MV-4-11 (cell line): ENCODE data around the gene PARVB.
"Not testable (repeated sequence)": the region's sequence is repeated elsewhere in the genome, so short reads cannot be mapped to it uniquely, and the experiment has no call there.

Experiments
- DNase-seq: peaks from one replicate; lab custom pipeline; 2025; lab: John Stamatoyannopoulos, UW

Gene PARVB

DNA sequence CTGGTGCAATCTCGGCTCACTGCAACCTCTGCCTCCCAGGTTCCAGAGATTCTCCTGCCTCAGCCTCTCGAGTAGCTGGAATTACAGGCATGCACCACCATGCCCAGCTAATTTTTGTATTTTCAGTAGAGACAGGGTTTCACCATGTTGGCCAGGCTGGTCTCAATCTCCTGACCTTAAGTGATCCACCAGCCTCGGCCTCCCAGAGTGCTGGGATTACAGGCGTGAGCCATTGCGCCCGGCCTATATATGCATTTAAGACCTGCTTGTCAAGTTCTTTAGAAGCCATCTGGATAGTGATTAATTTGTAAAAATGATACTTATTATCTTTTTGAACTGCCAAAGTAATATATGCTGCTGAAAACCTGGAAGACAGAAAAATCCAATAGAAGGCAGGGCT lies 86.6 kb downstream of the PARVB start:
- DNase-seq = not testable (repeated sequence)

DNA sequence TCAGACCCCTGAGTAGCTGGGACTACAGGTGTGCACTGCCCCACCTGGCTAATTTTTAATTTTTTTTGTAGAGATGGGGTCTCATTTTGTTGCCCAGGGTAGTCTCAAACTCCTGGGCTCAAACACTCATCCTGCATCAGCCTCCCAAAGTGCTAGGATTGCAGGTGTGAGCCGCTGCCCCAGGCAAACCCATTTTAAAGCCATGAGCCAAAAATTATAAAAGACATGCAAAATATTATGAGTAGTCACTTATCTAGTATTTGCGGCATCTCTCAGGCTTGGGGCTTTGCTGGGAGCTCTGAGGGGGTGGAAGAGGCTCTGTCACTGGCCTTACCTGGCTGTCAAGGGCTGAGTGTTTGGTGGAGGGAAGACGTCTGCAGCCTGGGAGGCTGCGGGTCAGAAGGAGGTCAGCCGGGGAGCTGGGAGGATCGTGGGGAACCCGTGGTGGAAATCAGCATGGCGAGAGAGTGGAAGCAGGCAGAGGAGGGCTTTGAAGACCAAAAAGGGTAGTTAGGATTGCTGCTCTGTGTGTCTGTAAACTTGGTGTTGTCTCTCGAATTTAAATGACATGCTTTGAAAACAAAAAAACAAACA lies 87.6 kb downstream of the PARVB start:
- DNase-seq = no peak

DNA sequence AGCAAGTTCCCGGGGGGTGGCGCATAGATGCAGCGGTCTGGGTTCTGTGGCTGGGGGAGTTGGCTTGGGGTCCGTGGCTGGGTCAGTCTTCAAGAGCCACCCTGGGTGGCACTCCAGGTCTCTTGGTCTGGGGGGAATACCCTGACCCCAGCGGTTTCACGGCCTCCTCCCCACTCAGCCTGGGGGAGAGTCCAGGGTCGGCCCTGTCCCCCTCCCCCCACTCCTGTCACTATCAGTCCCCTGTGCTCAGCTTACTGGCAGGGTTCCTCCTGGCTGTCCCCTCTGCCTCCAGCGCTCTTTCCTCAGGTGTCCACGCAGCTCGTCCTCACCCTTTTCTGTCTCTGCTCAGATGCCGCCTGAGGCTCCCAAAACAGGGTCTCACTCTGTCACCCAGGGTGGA lies 88.1 kb downstream of the PARVB start:
- DNase-seq = no peak

DNA sequence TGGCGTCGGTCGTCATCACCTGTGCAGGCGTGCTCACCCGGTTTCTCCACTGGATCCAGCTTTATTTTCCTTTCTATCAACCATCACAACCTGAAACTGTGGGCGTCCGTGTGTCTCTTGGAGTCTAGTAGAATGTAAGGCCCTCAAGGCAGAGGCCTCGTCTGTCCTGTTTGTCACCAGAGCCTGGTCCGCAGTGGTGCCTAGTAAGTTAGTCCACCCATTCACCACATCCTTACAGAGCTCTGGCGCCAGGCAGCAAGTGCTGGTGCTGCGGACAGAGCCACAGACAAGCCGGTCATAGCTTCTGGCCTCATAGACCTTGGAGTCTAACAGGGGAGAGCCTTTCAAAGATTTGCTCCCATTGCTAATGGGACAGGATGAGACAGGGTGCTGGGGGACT lies 92.2 kb downstream of the PARVB start:
- DNase-seq = no peak

GRCh38 chr22:44116755-44117684 lies 92.9 kb downstream of the PARVB start:
- no peak for DNase-seq

- no peak for DNase-seq
Measured at GRCh38 chr22:44117746-44118145, 93.6 kb downstream of the PARVB start.

GRCh38 chr22:44118645-44119315 lies 94.7 kb downstream of the PARVB start:
- no peak for DNase-seq

GRCh38 chr22:44119669-44120313 lies 95.7 kb downstream of the PARVB start:
- DNase-seq = no peak

- DNase-seq = no peak
Measured at GRCh38 chr22:44120314-44120704, 96.2 kb downstream of the PARVB start.

DNA sequence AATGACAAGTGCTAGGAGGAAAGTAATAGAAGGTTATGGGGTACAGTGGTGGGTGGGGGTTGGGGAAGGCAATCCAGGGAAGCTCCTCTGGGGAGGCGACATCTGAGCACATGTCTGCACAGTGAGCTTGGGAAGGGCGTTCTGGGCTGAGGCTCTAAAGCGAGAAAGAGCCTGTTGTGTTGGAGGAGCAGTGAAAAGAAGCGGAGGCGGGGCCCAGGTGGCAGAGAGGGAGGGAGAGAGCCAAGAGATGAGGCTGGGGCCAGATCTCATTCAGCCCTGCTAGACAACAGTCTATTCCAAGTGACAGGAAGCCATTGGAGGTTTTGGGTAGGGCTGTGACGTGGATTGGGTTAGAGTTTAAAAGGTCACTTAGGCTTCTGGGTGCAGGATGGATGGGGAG lies 101.3 kb downstream of the PARVB start:
- DNase-seq = no peak

- DNase-seq = no peak
Measured at GRCh38 chr22:44126807-44127206, 102.7 kb downstream of the PARVB start.

- DNase-seq = peak; percentile 74
Measured at GRCh38 chr22:44127356-44127755, 103.3 kb downstream of the PARVB start.

- peak; percentile 79 for DNase-seq
Measured at GRCh38 chr22:44128958-44129618, 105.0 kb downstream of the PARVB start.

GRCh38 chr22:44129619-44129976 lies 105.5 kb downstream of the PARVB start:
- peak; percentile 36 for DNase-seq

- no peak for DNase-seq
Measured at GRCh38 chr22:44130076-44130711, 106.1 kb downstream of the PARVB start.

GRCh38 chr22:44131412-44131811 lies 107.3 kb downstream of the PARVB start:
- DNase-seq = no peak

- no peak for DNase-seq
Measured at GRCh38 chr22:44131989-44132685, 108.0 kb downstream of the PARVB start.

GRCh38 chr22:44132724-44133123 lies 108.6 kb downstream of the PARVB start:
- DNase-seq = no peak

DNA sequence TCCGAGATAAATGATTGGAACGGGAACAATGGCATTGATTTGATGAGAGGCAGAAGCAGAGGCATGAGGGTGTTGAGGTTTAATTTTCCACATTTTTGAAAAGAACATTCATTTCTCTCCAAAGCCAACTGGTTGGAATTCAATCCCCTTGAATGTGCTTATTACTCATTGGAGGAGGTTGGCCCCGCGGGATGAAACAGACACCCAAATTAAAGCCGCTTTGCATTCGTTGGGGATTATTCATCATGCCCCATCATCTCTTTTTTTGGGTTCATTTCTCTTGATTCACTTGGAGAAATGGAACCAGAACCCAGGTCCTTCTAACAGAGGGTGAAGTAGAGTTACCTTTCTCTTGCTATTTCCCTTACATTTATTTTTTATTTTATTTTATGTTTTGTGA lies 109.1 kb downstream of the PARVB start:
- DNase-seq = no peak

DNA sequence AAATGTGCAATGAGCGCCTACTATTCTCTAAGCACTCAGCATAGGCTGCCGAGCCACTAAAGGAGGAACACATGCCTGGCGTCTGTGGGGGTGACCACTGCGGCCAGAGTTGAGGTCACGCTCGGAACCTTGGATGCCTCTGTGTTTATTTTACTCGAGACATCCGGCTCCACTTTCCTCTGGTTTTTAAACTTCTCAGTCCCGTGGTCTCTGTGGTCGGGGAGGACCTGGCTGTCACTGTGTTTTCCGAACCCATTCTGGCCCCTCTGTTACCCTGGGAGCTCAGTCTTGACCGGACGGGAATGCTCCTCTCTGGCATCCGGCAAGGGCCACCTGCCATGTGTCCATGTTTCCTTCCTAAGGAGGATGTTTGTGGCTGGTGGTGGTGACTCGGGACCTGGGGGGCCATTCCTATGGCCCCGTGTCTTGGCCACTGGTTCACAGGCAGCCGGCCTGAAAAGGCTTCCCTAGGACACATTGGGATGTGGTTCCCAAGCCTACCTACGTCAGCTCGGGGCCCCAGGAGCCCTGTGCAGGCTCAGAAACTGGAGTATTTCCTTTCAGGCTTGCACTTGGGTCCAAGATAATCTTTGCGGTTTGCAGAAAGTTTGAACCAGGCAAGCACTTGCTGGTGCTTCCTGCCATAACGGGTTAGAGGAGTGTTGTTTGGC lies 109.9 kb downstream of the PARVB start:
- peak; percentile 83 for DNase-seq
